Pancreas (tissue), 10 donors: ENCODE data around the gene GAGE13. TPM values are rescaled to one million over a fixed set of nuclear protein-coding genes. Genes with fewer than 3 reads are reported as not detected.
A peak's percentile ranks its signal among the peaks of the same experiment; 100 is the strongest.
"Not testable (repeated sequence)": the region's sequence is repeated elsewhere in the genome, so short reads cannot be mapped to it uniquely, and the experiment has no call there.

Experiments used
- ATAC-seq, 4 donors: fragments of 200-7000 bp; cut with Tn5 transposase; one replicate each; pipeline versions ENCODE4 v1.8.0 to v1.9.1; 2020; ENCODE audit warnings: mild to moderate bottlenecking in 4 of 4, moderate library complexity in 4 of 4
- DNase-seq, 6 donors: peaks; one replicate each; pipeline ENCODE4 v3.0.0-alpha.2; 2020
- FAIRE-seq: peaks from 2 replicates; lab custom pipeline; 2012; peaks lifted over from hg19 to GRCh38; lab: Jason Lieb, UNC
- H3K27ac ChIP-seq, 4 donors: fragments of 200-600 bp; sonication (generic); 1 replicate in 3 of 4; 2 replicates in 1 of 4; pipeline versions ENCODE4 v1.5.0 to v1.8.0; 2020
- H3K27me3 ChIP-seq, 4 donors: fragments of 200-600 bp; one replicate each; pipeline ENCODE4 v1.8.0; 2021
- H3K36me3 ChIP-seq, 3 donors: fragments of 200-600 bp; sonication (generic) in 1 of 3; one replicate each; pipeline versions ENCODE4 v1.5.0 to v1.8.0; 2020 to 2021
- H3K4me1 ChIP-seq, 3 donors: fragments of 200-600 bp; one replicate each; pipeline ENCODE4 v1.8.0; 2021
- H3K4me3 ChIP-seq, 4 donors: fragments of 200-600 bp; sonication (generic) in 2 of 4; one replicate each; pipeline versions ENCODE4 v1.5.0 to v1.8.0; 2020 to 2021
- H3K9me3 ChIP-seq, 4 donors: fragments of 200-600 bp; one replicate each; pipeline ENCODE4 v1.8.0; 2021
- WGBS, 2 donors: extraction: QIAGEN DNeasy Blood & Tissue Kit; methylation state at CpG; one replicate each; pipeline ENCODE4 v1.1.7; 2013; 5-methylcytosine and 5-hydroxymethylcytosine counted together
- intact Hi-C, 3 donors: fragments of 100-400 bp; cut with DNase I; formaldehyde crosslinking; loops; one replicate each; pipeline versions ENCODE4 v1.11.1 to v1.14.2; 2022
- polyA plus RNA-seq, 2 donors: library from polyadenylated mRNA; stranded (reverse); fragments of 200-250 nt; gene quantifications; one replicate each; pipeline ENCODE4 v1.2.3, GENCODE V29; 2013
- total RNA-seq, 6 donors: library from RNA; stranded (reverse); fragmentation: NEBNext Ultra II Directional in 4 of 6; extraction: Animal tissue kit (Norgen Biotek cat#: 25700) in 4 of 6; gene quantifications; one replicate each; pipeline versions ENCODE4 v1.2.1 to v1.2.4, GENCODE V29; 2021 to 2023
- TF ChIP-seq, protein P1 (sequence below), 4 donors: fragments of 200-600 bp; sonication (generic) in 3 of 4; IDR thresholded peaks; one replicate each; pipeline versions ENCODE4 v1.5.0 to v1.8.0; 2021; ENCODE audit warnings: antibody characterized with exemption in 4 of 4
- donor health status: healthy with polysubstance abuse.
- donor health status: DM: no; HTN: no; CAD: no; lungs with moderate emphysema.
- donor health status: DM: no; HTN: no; CAD: no.
- donor health status: control.
- donor health status: control.
- donor health status: Bipolar disorder and iron deficiency.
- donor health status: DM: yes; HTN: yes; CAD: no.
- donor health status: DM: no; HTN: no; CAD: no.
- donor health status: DM: no; HTN: no; CAD: no.
- donor health status: DM: yes; HTN: yes; CAD: no.

Gene GAGE13
- total and polyA plus RNA-seq, 8 donors, result not detected

DNA sequence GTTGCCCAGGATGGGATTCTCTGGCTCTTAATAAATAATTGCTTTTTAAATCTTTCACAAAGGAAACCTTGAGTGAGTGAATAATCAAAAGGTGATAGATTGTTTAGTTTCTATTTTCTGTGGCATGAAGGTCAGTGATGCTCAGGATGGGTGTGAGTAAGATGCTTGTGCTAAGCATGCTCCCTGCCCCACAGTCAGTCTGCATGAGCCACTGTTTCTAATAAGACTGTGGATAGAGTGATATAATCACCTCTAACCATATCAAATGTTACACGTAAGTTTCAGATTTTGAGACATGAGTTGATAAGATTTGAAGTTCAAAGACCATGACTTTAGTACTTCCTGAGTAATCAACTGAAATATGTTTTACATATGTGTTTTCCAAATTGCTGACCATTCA, 30.7 kb upstream of the GAGE13 start:
- TF ChIP-seq, protein P1, sequence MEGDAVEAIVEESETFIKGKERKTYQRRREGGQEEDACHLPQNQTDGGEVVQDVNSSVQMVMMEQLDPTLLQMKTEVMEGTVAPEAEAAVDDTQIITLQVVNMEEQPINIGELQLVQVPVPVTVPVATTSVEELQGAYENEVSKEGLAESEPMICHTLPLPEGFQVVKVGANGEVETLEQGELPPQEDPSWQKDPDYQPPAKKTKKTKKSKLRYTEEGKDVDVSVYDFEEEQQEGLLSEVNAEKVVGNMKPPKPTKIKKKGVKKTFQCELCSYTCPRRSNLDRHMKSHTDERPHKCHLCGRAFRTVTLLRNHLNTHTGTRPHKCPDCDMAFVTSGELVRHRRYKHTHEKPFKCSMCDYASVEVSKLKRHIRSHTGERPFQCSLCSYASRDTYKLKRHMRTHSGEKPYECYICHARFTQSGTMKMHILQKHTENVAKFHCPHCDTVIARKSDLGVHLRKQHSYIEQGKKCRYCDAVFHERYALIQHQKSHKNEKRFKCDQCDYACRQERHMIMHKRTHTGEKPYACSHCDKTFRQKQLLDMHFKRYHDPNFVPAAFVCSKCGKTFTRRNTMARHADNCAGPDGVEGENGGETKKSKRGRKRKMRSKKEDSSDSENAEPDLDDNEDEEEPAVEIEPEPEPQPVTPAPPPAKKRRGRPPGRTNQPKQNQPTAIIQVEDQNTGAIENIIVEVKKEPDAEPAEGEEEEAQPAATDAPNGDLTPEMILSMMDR (IDR thresholded peaks at IDR 0.05), result no peak
- peaks cover 0 to 13% (median 0%) of the 10 kb centered on the region in 4 donors for H3K27me3 ChIP-seq
- ATAC-seq (no peak), DNase-seq (no peak), FAIRE-seq (no peak)
- no peak overlapping the region for H3K4me3 ChIP-seq
- intact Hi-C loops, result no loop called here
- 48 to 72% methylated on average over 1 of the region's 1 CpG for WGBS, 2 donors
- H3K27ac ChIP-seq, result no peak overlapping the region
- H3K9me3 ChIP-seq, result no peaks in the 10 kb centered on the region
- no peaks in the 10 kb centered on the region for H3K4me1 ChIP-seq
- H3K36me3 ChIP-seq, result no peaks in the 10 kb centered on the region

- no peak for FAIRE-seq
- TF ChIP-seq, protein P1 (IDR thresholded peaks at IDR 0.05), result no peak
These were observed 28.0 kb upstream of the GAGE13 start, which contains the start of gene GAGE10 for GRCh38 chrX:49303346-49303745. Gene GAGE10 (plus strand): TSS chrX:49303646. CDS start chrX:49304860, 1,214 bp downstream.

GRCh38 chrX:49307775-49308174, 23.6 kb upstream of the GAGE13 start:
- intact Hi-C loops, DNase-seq, H3K9me3 ChIP-seq, FAIRE-seq, H3K4me1 ChIP-seq, ATAC-seq, H3K36me3 ChIP-seq, H3K4me3 ChIP-seq, H3K27ac ChIP-seq: not testable (repeated sequence)
- 34 to 67% methylated on average over 2 of the region's 2 CpGs for WGBS, 2 donors
- H3K27me3 ChIP-seq, result peaks cover 0 to 14% (median 0%) of the 10 kb centered on the region in 4 donors

More at GRCh38 chrX:49303346-49303745, 28.0 kb upstream of the GAGE13 start, which contains the start of gene GAGE10:
- intact Hi-C loops, result no loop called here
- ATAC-seq, result no peak
- 68 to 79% methylated on average over 15 of the region's 15 CpGs for WGBS, 2 donors
- Histone ChIP-seq H3K9me3 (no peaks in the 10 kb centered on the region), H3K27ac (no peak within 1 kb of the TSS), H3K27me3 (peaks cover 0 to 18% (median 0%) of the 10 kb centered on the region in 4 donors), H3K4me1 (no peaks in the 10 kb centered on the region), H3K36me3 (no peaks in the 10 kb centered on the region), H3K4me3 (no peak within 1 kb of the TSS)
- DNase-seq, result no peak

DNA sequence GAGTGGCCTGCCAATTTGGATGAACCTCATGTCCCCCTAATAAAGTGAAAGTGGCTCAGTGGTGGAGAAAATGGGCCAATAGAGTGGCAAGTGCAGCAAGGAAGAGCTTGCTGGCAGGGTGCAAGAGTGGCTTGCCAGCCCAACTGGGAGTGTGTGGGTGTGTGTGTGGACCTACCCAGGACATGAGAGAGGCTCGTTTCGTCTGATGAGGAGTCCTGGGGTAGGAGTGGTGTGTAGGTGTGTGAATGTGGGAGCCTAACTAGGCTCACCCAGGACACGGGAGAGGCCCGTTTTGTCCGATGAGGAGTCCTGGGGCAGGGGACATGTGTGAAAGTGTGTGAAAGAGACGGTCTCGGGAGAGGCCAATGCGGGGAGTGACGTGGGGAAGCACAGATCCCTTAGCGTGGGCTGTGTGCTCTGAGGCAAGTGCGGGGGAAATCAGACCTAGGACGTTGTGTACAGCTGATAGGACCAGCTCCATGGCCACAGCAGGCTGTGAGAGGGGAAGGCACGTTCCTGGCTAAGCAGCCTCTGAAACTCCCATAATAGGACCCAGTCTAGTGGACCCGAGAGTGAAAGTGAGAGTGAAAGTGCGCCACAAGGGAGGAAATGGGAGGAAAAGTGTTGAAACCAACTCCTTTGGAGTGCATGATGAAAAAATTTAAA, 22.6 kb upstream of the GAGE13 start:
- ATAC-seq (peak in 3 of 4 donors; percentile 44 to 61 (median 60)), FAIRE-seq (no peak), DNase-seq (no peak)
- Histone ChIP-seq H3K27ac (peak overlapping the region in 2 of 4 donors; percentile 63 to 65), H3K36me3 (no peaks in the 10 kb centered on the region), H3K27me3 (peaks cover 0 to 14% (median 0%) of the 10 kb centered on the region in 4 donors), H3K4me3 (peak overlapping the region in 2 of 4 donors; percentile 26 to 34), H3K4me1 (peaks cover 0 to 7% (median 0%) of the 10 kb centered on the region in 3 donors), H3K9me3 (no peaks in the 10 kb centered on the region)
- WGBS, 2 donors, result 74 to 76% methylated on average over 15 of the region's 15 CpGs
- TF ChIP-seq, protein P1 (IDR thresholded peaks at IDR 0.05), result no peak
- intact Hi-C loops, result no loop called here

DNA sequence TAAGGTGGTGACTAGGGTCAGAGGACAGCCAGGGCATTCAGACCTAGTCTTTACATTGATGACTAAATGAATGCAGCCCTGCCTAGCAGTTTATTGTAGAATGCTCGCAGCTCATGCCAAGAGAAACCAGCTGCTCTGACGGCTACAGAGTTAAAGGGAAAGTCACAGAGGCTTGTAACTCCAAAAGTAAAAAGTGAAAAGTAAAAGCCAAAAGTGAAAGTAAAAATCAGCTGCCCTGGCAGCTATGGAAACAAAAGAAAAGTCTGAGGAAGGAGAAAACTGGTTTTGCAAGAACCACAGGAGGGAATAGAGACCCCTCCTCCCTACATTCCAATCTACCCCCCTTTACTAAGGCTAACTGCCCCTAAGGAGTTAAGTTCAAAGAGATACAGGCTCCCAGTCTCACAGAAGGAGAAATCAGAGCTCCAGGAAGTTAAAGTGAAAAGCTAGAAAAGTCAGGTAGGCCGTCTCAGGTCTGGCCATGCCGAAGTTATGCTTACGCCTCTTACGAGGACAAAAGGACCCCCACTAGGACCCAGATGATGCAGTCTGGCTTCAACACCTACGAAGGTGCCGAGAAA, 21.9 kb upstream of the GAGE13 start:
- peak; percentile 99 for FAIRE-seq
- Histone ChIP-seq H3K4me1 (peaks cover 0 to 7% (median 0%) of the 10 kb centered on the region in 3 donors), H3K36me3 (no peaks in the 10 kb centered on the region), H3K4me3 (peak overlapping the region in 3 of 4 donors; percentile 5 to 34 (median 26)), H3K9me3 (no peaks in the 10 kb centered on the region), H3K27ac (peak overlapping the region in 3 of 4 donors; percentile 16 to 65 (median 63)), H3K27me3 (peaks cover 0 to 9% (median 0%) of the 10 kb centered on the region in 4 donors)
- DNase-seq, result no peak
- intact Hi-C loops, result no loop called here
- WGBS, 2 donors, result 1 to 21% methylated on average over 8 of the region's 8 CpGs
- ATAC-seq, result peak; percentile 60 to 76 (median 69)
- TF ChIP-seq, protein P1 (IDR thresholded peaks at IDR 0.05), result no peak
